HG03097 (cell line): ENCODE data around the gene CKAP4.

Source experiments
- ATAC-seq: cut with Tn5 transposase; IDR thresholded peaks from one replicate; pipeline ENCODE4 v1.9.1; 2021; ENCODE audit not compliant: unreplicated experiment, low FRiP score

The CKAP4 gene

GRCh38 chr12:106205208-106206069 is 42.4 kb downstream of the CKAP4 start:
- ATAC-seq: no peak

GRCh38 chr12:106204312-106204711 is 43.5 kb downstream of the CKAP4 start:
- no peak for ATAC-seq

GRCh38 chr12:106197906-106198623 is 49.8 kb downstream of the CKAP4 start:
- ATAC-seq: no peak

- ATAC-seq: no peak
These were observed 52.2 kb downstream of the CKAP4 start for GRCh38 chr12:106195621-106196027.

- ATAC-seq: no peak
These were observed 53.5 kb downstream of the CKAP4 start for GRCh38 chr12:106194351-106194750.

GRCh38 chr12:106193394-106194215 is 54.2 kb downstream of the CKAP4 start:
- ATAC-seq: no peak

GRCh38 chr12:106192659-106193393 is 55.0 kb downstream of the CKAP4 start:
- ATAC-seq: no peak

GRCh38 chr12:106190581-106190980 is 57.2 kb downstream of the CKAP4 start:
- no peak for ATAC-seq

GRCh38 chr12:106189341-106189740 is 58.5 kb downstream of the CKAP4 start:
- no peak for ATAC-seq

GRCh38 chr12:106188256-106188655 is 59.6 kb downstream of the CKAP4 start:
- no peak for ATAC-seq
